Vagina (tissue), 2 donors: Measurements from ENCODE around the gene GDA.
"Not testable (repeated sequence)": the region's sequence is repeated elsewhere in the genome, so short reads cannot be mapped to it uniquely, and the experiment has no call there.

Experiments used
- CTCF ChIP-seq, 3 experiments: fragments of 450-650 bp in 2 of 3; fragments of 200-600 bp in 1 of 3; sonication (generic) in 1 of 3; IDR thresholded peaks; one replicate each; pipeline ENCODE4 v1.5.1; 2017 to 2019; ENCODE audit warnings: antibody characterized with exemption in 3 of 3, mild to moderate bottlenecking in 2 of 3, moderate library complexity in 2 of 3
- POLR2A ChIP-seq, 2 donors: fragments of 450-650 bp; IDR thresholded peaks; one replicate each; pipeline ENCODE4 v1.6.1; 2017; ENCODE audit warnings: antibody characterized with exemption in 2 of 2, mild to moderate bottlenecking in 2 of 2, moderate library complexity in 2 of 2
- POLR2AphosphoS5 ChIP-seq, 2 donors: sonication (generic); formaldehyde crosslinking; IDR thresholded peaks; one replicate each; pipeline ENCODE4 v1.9.0; 2017; ENCODE audit warnings: antibody characterized with exemption in 2 of 2, mild to moderate bottlenecking in 2 of 2, low read depth in 1 of 2; ENCODE audit not compliant: insufficient read depth in 1 of 2

DNA sequence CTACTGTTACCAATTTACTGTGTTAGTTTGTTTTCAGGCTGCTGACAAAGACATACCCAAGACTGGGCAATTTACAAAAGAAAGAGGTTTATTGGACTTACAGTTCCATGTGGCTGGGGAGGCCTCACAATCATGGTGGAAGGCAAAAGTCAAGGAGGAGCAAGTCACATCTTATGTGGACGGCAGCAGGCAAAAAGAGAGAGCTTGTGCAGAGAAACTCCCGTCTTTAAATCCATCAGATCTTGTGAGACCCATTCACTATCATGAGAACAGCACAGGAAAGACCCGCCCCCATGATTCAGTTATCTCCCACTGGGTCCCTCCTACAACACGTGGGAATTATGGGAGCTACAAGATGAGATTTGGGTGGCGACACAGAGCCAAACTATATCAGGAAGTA, 142.3 kb downstream of the GDA start:
- TF ChIP-seq POLR2A (IDR thresholded peaks at IDR 0.05); CTCF (IDR thresholded peaks at IDR 0.05); POLR2AphosphoS5 (IDR thresholded peaks at IDR 0.05; ENCODE audit: insufficient read depth in 1 of 2, low read depth in 1 of 2): not testable (repeated sequence)
